Measurements from ENCODE around the gene N4BP2L2. TPM values are rescaled to one million over a fixed set of nuclear protein-coding genes. Genes with fewer than 3 reads are reported as not detected.

The N4BP2L2 gene
- total RNA-seq, 1 experiment from 2014 or later = 92.7 TPM

DNA sequence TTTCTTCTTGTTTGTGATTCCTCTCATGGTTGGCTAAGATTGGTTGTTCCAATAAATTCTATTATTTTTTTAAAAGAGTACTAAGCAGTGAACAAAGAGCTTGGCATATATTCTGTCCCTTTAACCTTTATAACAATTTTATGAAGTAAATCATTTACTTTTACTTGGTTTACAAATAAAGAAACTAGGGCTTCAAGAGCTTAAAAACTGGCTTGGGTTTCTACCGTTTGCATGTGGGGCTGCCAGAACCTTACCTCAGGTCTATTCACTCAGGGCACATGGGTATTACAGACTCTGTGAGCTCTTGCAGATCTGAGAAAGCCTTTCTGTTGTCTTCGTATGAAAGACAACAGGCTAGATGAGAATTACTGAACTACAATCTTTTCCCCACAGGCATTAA, 124.0 kb downstream of the N4BP2L2 start (continued):
- TF ChIP-seq ZBTB33 (IDR thresholded peaks at IDR 0.05; ENCODE audit: extremely low read depth, insufficient replicate concordance, low read length) (no peak), JUND (IDR thresholded peaks at IDR 0.05) (no peak), POLR2A (IDR thresholded peaks at IDR 0.05; ENCODE audit: borderline replicate concordance, extremely low read depth, insufficient read depth, insufficient read length) (no peak), EZH2 (IDR thresholded peaks at IDR 0.05) (no peak)

- no peak overlapping the region for H3K4me3 ChIP-seq (replicated peaks in 1 of 2; ENCODE audit: low read depth in 1 of 2, low read length in 2 of 2)
- ChIA-PET RAD21 (ENCODE audit: low non-redundant PET in 1 of 2, low total read pairs in 2 of 2, uncharacterized antibody in 2 of 2, unreplicated experiment in 2 of 2) (no interaction called here), POLR2A (no interaction called here), CTCF (no interaction called here)
- intact Hi-C loops (cut with micrococcal nuclease) = no loop called here
- H4K20me1 ChIP-seq (ENCODE audit: insufficient read depth) = no peaks in the 10 kb centered on the region
- H3K27me3 ChIP-seq (ENCODE audit: insufficient read depth, low read length) = no peaks in the 10 kb centered on the region
- DNase-seq (ENCODE audit: low read depth, low spot score) (no peak), ATAC-seq (no peak)
- no peaks in the 10 kb centered on the region for H3K9me3 ChIP-seq (ENCODE audit: control insufficient read depth in 1 of 2, insufficient read depth in 1 of 2, low read depth in 1 of 2, low read length in 2 of 2)
- no peak overlapping the region for H3K4me2 ChIP-seq (ENCODE audit: low read length)
- no TSS peak for BruUV-seq (replicated peaks)
- no peaks in the 10 kb centered on the region for H3K79me2 ChIP-seq (ENCODE audit: insufficient read depth, low read length)
- no peaks in the 10 kb centered on the region for H3K36me3 ChIP-seq (ENCODE audit: control insufficient read depth in 1 of 2, insufficient read depth in 2 of 2, low read length in 2 of 2)
- H3K4me1 ChIP-seq (ENCODE audit: control insufficient read depth in 1 of 2, insufficient read depth in 2 of 2, low read length in 2 of 2) = no peaks in the 10 kb centered on the region
- H2AFZ ChIP-seq (ENCODE audit: low read depth, low read length, poor library complexity, severe bottlenecking) = no peak overlapping the region
- H3K27ac ChIP-seq (ENCODE audit: low read depth, low read length) = no peak overlapping the region
- no peak overlapping the region for H3K9ac ChIP-seq (ENCODE audit: low read length)
- H3K9me2 ChIP-seq (ENCODE audit: insufficient read depth) = no peaks in the 10 kb centered on the region
- TF ChIP-seq, protein P1, sequence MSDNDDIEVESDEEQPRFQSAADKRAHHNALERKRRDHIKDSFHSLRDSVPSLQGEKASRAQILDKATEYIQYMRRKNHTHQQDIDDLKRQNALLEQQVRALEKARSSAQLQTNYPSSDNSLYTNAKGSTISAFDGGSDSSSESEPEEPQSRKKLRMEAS (IDR thresholded peaks at IDR 0.05) = no peak
- TF ChIP-seq YY1 (IDR thresholded peaks at IDR 0.05; ENCODE audit: extremely low read depth, insufficient replicate concordance, low read depth, low read length) = no peak
- TF ChIP-seq REST (IDR thresholded peaks at IDR 0.05; ENCODE audit: low read depth) = no peak
- TF ChIP-seq CTCF (IDR thresholded peaks at IDR 0.05 in 2 of 3, conservative IDR thresholded peaks at IDR 0.05 in 1 of 3; ENCODE audit: borderline replicate concordance in 1 of 3, insufficient read depth in 1 of 3, low read depth in 2 of 3, low read length in 2 of 3) = no peak
- no peak for TF ChIP-seq SIN3A (IDR thresholded peaks at IDR 0.05; ENCODE audit: low read depth)
- TF ChIP-seq CBX3 (IDR thresholded peaks at IDR 0.05; ENCODE audit: low read depth) = no peak
- no peak for TF ChIP-seq CEBPB (IDR thresholded peaks at IDR 0.05; ENCODE audit: low read depth)
- TF ChIP-seq ZBTB33 (IDR thresholded peaks at IDR 0.05; ENCODE audit: extremely low read depth, insufficient replicate concordance, low read length) = no peak
- no peak for TF ChIP-seq ZNF274 (IDR thresholded peaks at IDR 0.05; ENCODE audit: low read depth, low read length)
- no peak for TF ChIP-seq EZH2 (IDR thresholded peaks at IDR 0.05)
- TF ChIP-seq FOSL1 (IDR thresholded peaks at IDR 0.05; ENCODE audit: low read depth) = no peak
- TF ChIP-seq ELF1 (IDR thresholded peaks at IDR 0.05; ENCODE audit: borderline replicate concordance, low read depth) = no peak
- TF ChIP-seq ZFX (IDR thresholded peaks at IDR 0.05) = no peak
- TF ChIP-seq POLR2AphosphoS5 (IDR thresholded peaks at IDR 0.05; ENCODE audit: low read depth, low read length) = no peak
- no peak for TF ChIP-seq POLR2A (IDR thresholded peaks at IDR 0.05; ENCODE audit: borderline replicate concordance, extremely low read depth, insufficient read depth, insufficient read length)
Measured at GRCh38 chr13:32413284-32413683, 125.3 kb downstream of the N4BP2L2 start.

Measured in HCT116 (cell line).